OCI-LY7 (cell line): ENCODE results near the gene PITPNC1. TPM values are rescaled to one million over a fixed set of nuclear protein-coding genes. Genes with fewer than 3 reads are reported as not detected.

ENCODE experiments used
- BruUV-seq: library from RNA; stranded (reverse); fragments of 400-500 nt; replicated peaks from 2 replicates; lab custom pipeline; 2021; lab: Mats Ljungman, UMichigan
- CTCF ChIA-PET: fragments of 300-600 bp; sonication (Branson Sonifier 250); formaldehyde crosslinking; loops from one replicate; lab custom pipeline; 2022; ENCODE audit warnings: antibody characterized with exemption; ENCODE audit not compliant: unreplicated experiment; lab: Charles Lee
- POLR2A ChIA-PET: fragments of 300-600 bp; sonication (Branson Sonifier 250); formaldehyde crosslinking; loops from one replicate; lab custom pipeline; 2022; ENCODE audit warnings: antibody characterized with exemption; lab: Charles Lee
- DNase-seq: peaks from one replicate; pipeline ENCODE4 v3.0.0-alpha.2; 2015; ENCODE audit warnings: low spot score
- H2AFZ ChIP-seq: fragments of 200-600 bp; sonication (generic), shearing (Covaris generic); 2 replicates; pipeline ENCODE4 v1.6.1; 2014; ENCODE audit warnings: mild to moderate bottlenecking, antibody characterized with exemption, low read length, moderate library complexity
- H3K27ac ChIP-seq: fragments of 200-600 bp; sonication (generic); 2 replicates; pipeline ENCODE4 v1.5.1; 2014; ENCODE audit warnings: mixed run types, low read depth, mild to moderate bottlenecking, moderate library complexity, low read length, inconsistent platforms; ENCODE audit not compliant: poor library complexity, severe bottlenecking
- H3K36me3 ChIP-seq: fragments of 200-600 bp; sonication (generic); 2 replicates; pipeline ENCODE4 v1.6.1; 2014; ENCODE audit warnings: mild to moderate bottlenecking, antibody characterized with exemption, low read length, moderate library complexity, mixed read lengths; ENCODE audit not compliant: insufficient read depth
- H3K4me1 ChIP-seq: fragments of 200-600 bp; sonication (generic); 2 replicates; pipeline ENCODE4 v1.5.1; 2014; ENCODE audit warnings: mild to moderate bottlenecking, low read length; ENCODE audit not compliant: insufficient read depth, poor library complexity, severe bottlenecking
- H3K4me2 ChIP-seq: fragments of 200-600 bp; sonication (generic); 2 replicates; pipeline ENCODE4 v1.6.1; 2014; ENCODE audit warnings: mild to moderate bottlenecking, low read length
- H3K4me3 ChIP-seq: fragments of 200-600 bp; sonication (generic); 2 replicates; pipeline ENCODE4 v1.5.1; 2014; ENCODE audit warnings: mild to moderate bottlenecking, low read depth, low read length; ENCODE audit not compliant: poor library complexity, severe bottlenecking
- H3K79me2 ChIP-seq: fragments of 200-600 bp; sonication (generic); 2 replicates; pipeline ENCODE4 v1.6.1; 2016; ENCODE audit warnings: low read depth, mild to moderate bottlenecking, low read length, moderate library complexity, mixed read lengths; ENCODE audit not compliant: insufficient read depth
- H3K9me2 ChIP-seq: fragments of 200-600 bp; sonication (generic); 2 replicates; pipeline ENCODE4 v1.6.1; 2016; ENCODE audit warnings: mild to moderate bottlenecking, low read length, mixed read lengths; ENCODE audit not compliant: insufficient read depth
- H3K9me3 ChIP-seq: fragments of 200-600 bp; sonication (generic); 2 replicates; pipeline ENCODE4 v1.6.1; 2014; ENCODE audit warnings: mild to moderate bottlenecking, mixed run types, low read length, mixed read lengths
- H4K20me1 ChIP-seq: fragments of 200-600 bp; sonication (generic); 2 replicates; pipeline ENCODE4 v1.6.1; 2014; ENCODE audit warnings: mild to moderate bottlenecking, antibody characterized with exemption, low read length, moderate library complexity, mixed read lengths; ENCODE audit not compliant: insufficient read depth
- CTCF ChIP-seq: fragments of 200-600 bp; sonication (generic); conservative IDR thresholded peaks from 2 replicates; pipeline ENCODE4 v1.5.1; 2014; ENCODE audit warnings: mild to moderate bottlenecking, antibody characterized with exemption, low read length, moderate library complexity, mixed read lengths
- EZH2phosphoT487 ChIP-seq: fragments of 200-600 bp; sonication (generic); IDR thresholded peaks from 2 replicates; pipeline ENCODE4 v1.6.1; 2018; ENCODE audit warnings: low read depth, borderline replicate concordance, mild to moderate bottlenecking, mixed run types, antibody characterized with exemption, low read length, moderate library complexity, mixed read lengths
- intact Hi-C: fragments of 100-400 bp; cut with micrococcal nuclease; formaldehyde crosslinking; loops from one replicate; pipeline ENCODE4 v1.10.0; 2022; ENCODE audit not compliant: unreplicated experiment
- total RNA-seq, 2 experiments: library from RNA; depleted of rRNA in 1 of 2; stranded (reverse); fragments of >200 nt in 1 of 2; shearing (Covaris generic) in 1 of 2; gene quantifications; 2 replicates each; pipeline ENCODE4 v1.2.3, GENCODE V29; 2014 to 2022

The PITPNC1 gene
- total RNA-seq, 2 experiments from 2014 or later = 14.3 to 21.1 TPM

- H3K4me3 ChIP-seq = no peak overlapping the region
- no peaks in the 10 kb centered on the region for H3K4me1 ChIP-seq
- H3K4me2 ChIP-seq = no peak overlapping the region
- no peak for DNase-seq
- no peaks in the 10 kb centered on the region for H3K36me3 ChIP-seq
- H3K27ac ChIP-seq = no peak overlapping the region
- intact Hi-C loops = no loop called here
- H3K9me2 ChIP-seq = no peaks in the 10 kb centered on the region
- ChIA-PET POLR2A (interaction anchor here (1.2 kb wide), 1 partner anchor 51 kb away, joined by 3 read pairs; no protein-coding TSS in a partner anchor), CTCF (no interaction called here)
- H2AFZ ChIP-seq = no peak overlapping the region
- no peaks in the 10 kb centered on the region for H3K9me3 ChIP-seq
- no TSS peak for BruUV-seq
- H4K20me1 ChIP-seq = no peaks in the 10 kb centered on the region
- TF ChIP-seq CTCF (no peak), EZH2phosphoT487 (no peak)
- no peaks in the 10 kb centered on the region for H3K79me2 ChIP-seq
Observed at GRCh38 chr17:67594115-67594880, 217.2 kb downstream of the PITPNC1 start.

GRCh38 chr17:67600408-67600807 is 223.3 kb downstream of the PITPNC1 start:
- CTCF ChIA-PET = no interaction called here
- TF ChIP-seq EZH2phosphoT487 (no peak), CTCF (no peak)
- no peak for DNase-seq
- Histone ChIP-seq H3K9me2 (no peaks in the 10 kb centered on the region), H3K36me3 (no peaks in the 10 kb centered on the region), H3K79me2 (no peaks in the 10 kb centered on the region), H3K4me1 (no peaks in the 10 kb centered on the region), H3K27ac (no peak overlapping the region), H4K20me1 (no peaks in the 10 kb centered on the region), H3K9me3 (no peaks in the 10 kb centered on the region), H3K4me2 (no peak overlapping the region), H2AFZ (no peak overlapping the region), H3K4me3 (no peak overlapping the region)
- POLR2A ChIA-PET = no interaction called here
- intact Hi-C loops = no loop called here
- no TSS peak for BruUV-seq

- Histone ChIP-seq H3K4me3 (no peak overlapping the region), H3K9me3 (no peaks in the 10 kb centered on the region), H3K79me2 (no peaks in the 10 kb centered on the region), H3K27ac (no peak overlapping the region), H3K4me2 (no peak overlapping the region), H3K4me1 (no peaks in the 10 kb centered on the region), H4K20me1 (no peaks in the 10 kb centered on the region), H3K9me2 (no peaks in the 10 kb centered on the region), H2AFZ (no peak overlapping the region), H3K36me3 (no peaks in the 10 kb centered on the region)
- ChIA-PET POLR2A (interaction anchor here (0.6 kb wide), 1 partner anchor 9 kb away, joined by 3 read pairs; no protein-coding TSS in a partner anchor), CTCF (no interaction called here)
- no peak for TF ChIP-seq EZH2phosphoT487
- no peak for TF ChIP-seq CTCF
- intact Hi-C loops = no loop called here
- no TSS peak for BruUV-seq
- DNase-seq = no peak
Observed at GRCh38 chr17:67601897-67602296, 224.8 kb downstream of the PITPNC1 start.
